Testis (tissue), 2 donors: ENCODE data around the gene PIGM.

Source experiments
- POLR2A ChIP-seq: fragments of 450-650 bp; IDR thresholded peaks from one replicate; pipeline ENCODE4 v1.6.1; 2017; ENCODE audit warnings: antibody characterized with exemption, mild to moderate bottlenecking, moderate library complexity
- TF ChIP-seq, protein P1 (sequence below), 3 experiments: fragments of 450-650 bp in 2 of 3; fragments of 200-600 bp in 1 of 3; sonication (generic) in 1 of 3; IDR thresholded peaks; one replicate each; pipeline ENCODE4 v1.5.1; 2016 to 2019; ENCODE audit warnings: antibody characterized with exemption in 3 of 3, mild to moderate bottlenecking in 2 of 3, moderate library complexity in 1 of 3

DNA sequence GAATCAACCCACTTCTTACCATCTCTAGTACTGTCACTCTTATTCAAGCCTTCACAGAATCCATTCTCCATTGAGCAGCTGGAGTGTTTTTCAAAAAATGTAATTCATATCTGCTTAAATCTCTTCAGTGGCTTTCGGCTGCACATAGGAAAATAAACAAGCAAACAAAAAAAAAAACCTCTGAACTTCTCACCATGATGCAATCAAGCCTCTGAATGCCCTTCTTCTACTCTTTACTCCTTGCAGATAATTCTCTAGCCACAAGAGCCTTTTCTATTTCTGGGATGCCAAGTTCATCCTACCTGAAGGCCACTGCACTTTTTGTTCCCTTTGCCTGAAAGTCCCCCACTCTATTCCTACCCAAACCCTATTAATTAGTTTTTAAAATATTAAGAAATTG is 14.2 kb downstream of the PIGM start:
- no peak for TF ChIP-seq POLR2A
- TF ChIP-seq, protein P1, sequence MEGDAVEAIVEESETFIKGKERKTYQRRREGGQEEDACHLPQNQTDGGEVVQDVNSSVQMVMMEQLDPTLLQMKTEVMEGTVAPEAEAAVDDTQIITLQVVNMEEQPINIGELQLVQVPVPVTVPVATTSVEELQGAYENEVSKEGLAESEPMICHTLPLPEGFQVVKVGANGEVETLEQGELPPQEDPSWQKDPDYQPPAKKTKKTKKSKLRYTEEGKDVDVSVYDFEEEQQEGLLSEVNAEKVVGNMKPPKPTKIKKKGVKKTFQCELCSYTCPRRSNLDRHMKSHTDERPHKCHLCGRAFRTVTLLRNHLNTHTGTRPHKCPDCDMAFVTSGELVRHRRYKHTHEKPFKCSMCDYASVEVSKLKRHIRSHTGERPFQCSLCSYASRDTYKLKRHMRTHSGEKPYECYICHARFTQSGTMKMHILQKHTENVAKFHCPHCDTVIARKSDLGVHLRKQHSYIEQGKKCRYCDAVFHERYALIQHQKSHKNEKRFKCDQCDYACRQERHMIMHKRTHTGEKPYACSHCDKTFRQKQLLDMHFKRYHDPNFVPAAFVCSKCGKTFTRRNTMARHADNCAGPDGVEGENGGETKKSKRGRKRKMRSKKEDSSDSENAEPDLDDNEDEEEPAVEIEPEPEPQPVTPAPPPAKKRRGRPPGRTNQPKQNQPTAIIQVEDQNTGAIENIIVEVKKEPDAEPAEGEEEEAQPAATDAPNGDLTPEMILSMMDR (IDR thresholded peaks at IDR 0.05) = no peak
